UCSD-AML1 (cell line): ENCODE data around the gene SNAP25.

Source experiments
- DNase-seq: peaks from one replicate; lab custom pipeline; 2025; ENCODE audit not compliant: unreplicated experiment; lab: John Stamatoyannopoulos, UW

SNAP25 gene

GRCh38 chr20:10303852-10304251 lies 85.2 kb downstream of the SNAP25 start:
- no peak for DNase-seq

GRCh38 chr20:10304471-10305046 lies 85.9 kb downstream of the SNAP25 start:
- no peak for DNase-seq

- DNase-seq, result no peak
Measured at GRCh38 chr20:10306440-10307358, 88.1 kb downstream of the SNAP25 start.

DNA sequence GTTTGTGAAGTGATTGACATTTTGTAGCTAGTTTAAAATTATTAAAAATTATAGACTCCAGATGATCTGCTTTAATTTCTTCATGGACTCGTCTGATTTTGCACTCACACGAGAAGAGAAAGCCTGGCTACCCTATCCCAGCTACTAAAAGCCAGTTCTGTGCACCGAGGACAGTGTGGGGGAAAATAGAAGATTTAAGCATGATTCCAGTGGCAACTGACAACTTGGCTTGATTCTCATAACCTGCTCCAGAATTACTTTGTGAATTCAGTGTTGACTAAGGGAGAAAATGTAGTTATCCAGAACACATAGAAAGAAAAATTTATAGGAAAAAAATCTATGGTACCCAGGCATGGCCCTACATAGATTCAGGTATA lies 88.7 kb downstream of the SNAP25 start:
- no peak for DNase-seq

DNA sequence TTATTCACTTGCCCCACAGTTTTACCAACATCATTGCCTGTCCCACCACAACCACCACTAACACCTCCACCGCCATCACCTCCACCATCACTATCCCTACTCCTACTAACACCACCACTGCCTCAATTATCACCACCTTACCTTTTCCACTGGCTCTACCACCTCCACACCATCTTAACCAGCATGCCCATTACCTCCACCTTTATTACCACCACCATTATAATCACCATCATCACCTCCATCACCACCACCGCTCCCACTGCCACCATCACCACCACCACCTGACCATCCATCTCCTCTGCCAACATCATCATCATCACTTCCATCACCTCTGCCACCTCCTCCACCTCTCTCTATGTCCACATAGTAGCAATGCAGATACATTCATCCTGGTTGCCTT lies 90.0 kb downstream of the SNAP25 start:
- DNase-seq, result no peak

GRCh38 chr20:10309326-10309725 lies 90.7 kb downstream of the SNAP25 start:
- DNase-seq, result no peak

GRCh38 chr20:10312111-10312510 lies 93.5 kb downstream of the SNAP25 start:
- no peak for DNase-seq

GRCh38 chr20:10313215-10313614 lies 94.6 kb downstream of the SNAP25 start:
- DNase-seq, result no peak

GRCh38 chr20:10313701-10314100 lies 95.1 kb downstream of the SNAP25 start:
- no peak for DNase-seq

DNA sequence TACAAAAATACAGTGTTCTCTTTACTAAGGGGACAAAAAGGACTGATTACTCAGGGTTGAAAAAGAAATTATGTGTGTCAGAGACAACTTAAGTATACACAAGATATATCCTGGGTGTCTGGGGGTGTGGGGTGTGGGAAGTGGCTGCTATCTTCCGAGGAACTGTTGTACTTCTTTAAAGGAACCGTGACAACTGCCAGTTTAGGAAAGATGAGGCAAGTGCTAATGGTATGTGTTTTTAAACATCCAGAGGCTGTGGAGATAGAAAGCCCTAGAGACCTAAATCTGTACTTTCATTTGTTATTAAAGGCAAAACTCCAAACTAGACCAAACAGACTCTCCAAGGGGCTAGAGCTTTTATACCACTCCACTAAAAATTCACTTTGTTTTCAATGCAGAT lies 95.6 kb downstream of the SNAP25 start:
- no peak for DNase-seq

DNA sequence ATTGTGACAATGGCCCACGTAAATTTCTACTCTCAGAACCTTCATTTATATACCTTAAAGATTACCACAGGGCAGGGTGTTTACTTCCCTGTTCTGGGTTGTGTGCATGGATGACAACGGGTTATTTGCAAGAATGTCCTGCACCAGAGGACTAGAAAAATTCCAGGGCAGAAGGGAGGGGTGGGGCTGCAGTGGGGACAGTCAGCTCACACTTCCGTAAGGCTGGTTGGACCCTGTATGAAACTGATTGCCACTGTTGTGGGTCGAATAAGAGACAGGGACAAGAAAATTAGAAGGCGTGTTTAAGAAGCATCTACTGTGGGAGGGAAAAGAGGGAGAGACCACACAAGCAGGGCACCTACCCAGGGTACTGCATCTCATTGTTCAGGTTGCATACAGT lies 96.5 kb downstream of the SNAP25 start:
- no peak for DNase-seq

GRCh38 chr20:10316582-10316981 lies 98.0 kb downstream of the SNAP25 start:
- DNase-seq, result no peak

GRCh38 chr20:10318291-10319024 lies 99.8 kb downstream of the SNAP25 start:
- DNase-seq, result no peak

DNA sequence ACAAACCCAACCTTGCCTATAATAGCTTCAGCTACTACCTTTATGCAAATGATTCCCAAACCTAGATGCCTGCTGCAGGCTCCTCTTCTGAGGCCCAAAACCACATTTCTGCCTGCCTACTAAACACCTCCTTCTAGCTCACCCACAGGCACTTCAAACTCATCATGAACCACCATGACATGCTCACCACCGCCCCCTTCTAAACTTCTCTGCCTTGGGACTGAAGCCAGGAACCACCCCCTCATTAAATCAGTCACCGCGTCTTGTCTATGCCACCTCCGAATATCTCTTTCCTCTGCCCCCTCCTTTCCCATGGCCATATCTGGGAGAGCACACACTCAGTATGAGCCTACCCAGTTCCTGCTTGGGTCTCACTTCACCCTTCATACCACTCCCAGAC lies 101.2 kb downstream of the SNAP25 start:
- DNase-seq, result no peak

- no peak for DNase-seq
Measured at GRCh38 chr20:10321138-10321717, 102.6 kb downstream of the SNAP25 start.

DNA sequence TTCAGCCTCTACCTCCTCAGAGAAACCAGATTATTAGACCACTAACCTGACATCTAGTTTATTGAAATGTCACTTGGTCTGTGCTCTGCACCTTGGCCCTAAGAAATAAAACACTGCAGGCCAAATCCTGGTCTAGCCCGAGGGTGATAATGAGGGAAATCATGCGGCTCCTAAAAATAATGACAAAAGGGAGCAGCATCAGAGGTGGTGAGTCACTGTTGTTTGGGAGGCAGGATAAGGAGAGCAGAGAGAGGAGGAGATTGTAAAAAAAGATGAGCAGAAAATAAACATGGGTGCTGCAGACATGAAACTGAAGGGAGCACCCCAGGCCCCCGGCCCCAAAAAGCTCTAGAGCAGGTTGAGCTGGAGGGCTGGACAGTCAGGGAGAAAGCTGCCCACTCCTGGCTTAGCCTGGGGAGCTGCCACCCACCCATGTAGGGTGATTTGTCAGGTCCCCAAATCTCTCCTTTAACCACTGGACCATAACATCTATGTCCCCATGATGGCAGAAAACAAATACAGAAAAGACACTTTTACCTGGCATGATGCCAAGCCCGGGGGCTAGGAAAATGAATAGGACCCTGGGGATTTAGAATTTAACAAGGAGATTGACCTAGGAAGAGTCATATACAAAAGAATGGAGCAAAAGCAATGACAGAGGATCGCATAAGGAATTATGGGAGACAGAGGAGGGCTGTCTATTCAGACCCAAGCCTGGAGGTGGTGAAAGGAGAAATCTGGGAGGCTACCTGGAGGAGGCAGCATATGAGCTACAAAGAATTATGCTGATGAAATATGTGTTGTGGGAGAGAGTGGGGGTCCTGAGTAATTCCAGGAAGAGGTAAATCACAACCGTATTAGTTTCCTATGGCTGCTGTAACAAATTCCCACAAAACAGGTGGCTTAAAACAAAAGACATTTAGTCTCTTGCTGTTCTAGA lies 103.7 kb downstream of the SNAP25 start:
- no peak for DNase-seq

DNA sequence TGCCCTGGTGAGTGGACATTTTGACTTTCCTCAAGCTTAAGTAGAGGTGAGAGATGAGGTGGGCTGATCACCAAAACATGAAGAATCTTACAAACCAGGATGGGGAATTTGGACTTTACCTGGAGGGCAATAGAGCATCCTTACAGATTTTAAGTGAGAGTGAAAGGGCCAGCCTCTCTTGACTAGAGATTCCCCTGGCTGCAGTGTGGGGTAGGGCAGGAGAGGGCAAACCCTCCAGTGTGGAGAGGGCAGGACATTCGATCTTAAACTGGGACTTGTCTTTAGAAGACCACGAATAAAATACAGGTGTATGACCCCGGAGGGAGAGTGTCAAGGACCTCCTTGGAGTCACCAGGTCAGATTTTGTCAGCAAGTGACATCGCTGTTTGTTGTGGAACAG lies 105.1 kb downstream of the SNAP25 start:
- DNase-seq, result no peak

DNA sequence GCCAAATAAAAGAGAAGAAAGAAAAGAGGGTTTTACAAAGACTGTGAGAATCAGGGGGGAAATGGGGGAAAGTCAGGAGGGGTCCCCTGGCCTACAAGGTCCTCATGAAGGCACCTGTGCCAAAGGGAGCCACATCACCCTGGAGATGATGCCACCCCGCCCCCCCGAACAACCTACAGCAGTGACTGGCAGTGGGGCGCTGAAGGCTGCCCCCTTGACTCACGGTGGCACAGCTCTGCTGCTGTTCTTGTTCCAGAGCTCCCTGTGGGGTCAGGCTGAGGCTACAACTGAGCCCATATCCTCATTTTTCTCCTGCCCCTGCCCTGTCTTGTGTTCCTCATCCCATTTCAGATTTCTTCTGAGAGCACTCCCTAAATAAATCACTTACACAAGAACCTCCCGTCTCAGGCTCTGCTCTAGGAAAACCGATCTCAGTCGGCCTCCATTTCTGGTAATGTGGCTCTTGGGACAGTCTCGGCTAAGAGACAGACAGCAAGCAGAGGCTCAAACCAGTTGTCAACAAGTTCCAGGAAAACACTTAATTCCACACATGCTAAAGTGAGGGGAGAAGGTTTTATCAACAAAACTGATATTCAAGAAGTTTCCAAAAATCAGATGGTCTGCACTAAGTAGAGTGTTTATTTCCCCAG lies 105.7 kb downstream of the SNAP25 start:
- DNase-seq, result no peak

DNA sequence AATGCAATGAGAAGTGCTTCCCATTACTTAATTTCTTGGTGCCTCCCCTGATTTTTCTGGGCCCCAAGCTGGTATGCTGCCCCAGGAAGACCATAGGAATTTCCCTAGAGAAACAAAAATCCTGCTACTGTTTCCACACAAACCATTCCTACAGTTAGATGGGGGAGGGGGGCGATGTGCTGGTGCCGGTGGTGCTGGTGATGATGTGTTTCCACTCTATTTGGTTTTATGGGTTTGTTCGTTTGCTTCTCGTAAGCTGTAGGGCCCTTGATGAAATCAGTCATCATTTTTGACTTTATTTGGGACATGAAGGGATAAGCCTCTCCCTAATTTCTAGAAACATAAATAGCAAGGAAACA lies 110.2 kb downstream of the SNAP25 start:
- no peak for DNase-seq

DNA sequence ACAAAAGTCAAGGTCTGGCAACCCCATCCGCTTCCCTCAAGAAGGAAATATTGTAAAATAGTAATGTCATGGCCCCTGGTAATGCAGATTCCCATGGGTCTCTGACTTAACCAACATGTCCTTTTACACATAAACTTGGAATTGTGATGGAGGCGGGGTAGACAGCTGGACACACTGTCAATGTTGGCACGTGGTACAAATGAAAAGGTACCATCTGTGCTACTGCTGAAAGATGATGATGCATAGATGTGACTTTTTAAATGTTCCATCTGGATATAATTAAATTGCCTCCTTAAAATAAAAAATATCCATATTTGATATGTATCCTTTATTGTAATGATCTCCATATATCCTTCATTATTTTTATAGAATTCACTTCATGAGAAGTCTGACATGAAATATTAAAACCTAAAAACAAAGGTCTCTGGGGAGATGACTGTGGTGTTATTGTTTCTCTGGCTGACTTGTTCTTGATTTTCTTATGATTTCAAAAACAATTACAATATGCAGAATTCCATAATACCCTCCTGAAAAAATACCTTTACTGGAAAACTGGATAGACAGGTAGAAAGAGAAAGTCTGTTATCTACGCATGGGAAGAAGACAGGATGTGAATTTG lies 110.9 kb downstream of the SNAP25 start:
- DNase-seq, result no peak
